HAP-1 (cell line): Measurements from ENCODE around the gene RAMP3.
A peak's percentile ranks its signal among the peaks of the same experiment; 100 is the strongest.

Experiments used
- DNase-seq, 2 experiments: peaks; one replicate each; pipeline ENCODE4 v3.0.0-alpha.2; 2016 to 2020; ENCODE audit warnings: low spot score in 2 of 2
- H3K27me3 ChIP-seq: fragments of 250-450 bp; sonication (Bioruptor Pico); 2 replicates; pipeline ENCODE4 v1.5.1; 2020; ENCODE audit warnings: low read depth, mild to moderate bottlenecking, moderate library complexity
- H3K36me3 ChIP-seq: fragments of 250-450 bp; sonication (Bioruptor Pico); replicated peaks from 2 replicates; pipeline ENCODE4 v1.5.1; 2020; ENCODE audit warnings: mild to moderate bottlenecking
- H3K4me1 ChIP-seq: fragments of 250-450 bp; sonication (Bioruptor Pico); 2 replicates; pipeline ENCODE4 v1.5.1; 2020; ENCODE audit warnings: mild to moderate bottlenecking
- H3K4me3 ChIP-seq: fragments of 250-450 bp; sonication (Bioruptor Pico); 2 replicates; pipeline ENCODE4 v1.5.1; 2020; ENCODE audit warnings: mild to moderate bottlenecking, moderate library complexity
- H3K9me3 ChIP-seq: fragments of 250-450 bp; sonication (Bioruptor Pico); 2 replicates; pipeline ENCODE4 v1.5.1; 2020; ENCODE audit warnings: mild to moderate bottlenecking, moderate library complexity
- in situ Hi-C: fragments of 300-500 bp; cut with MboI; formaldehyde crosslinking; loops from 3 replicates; pipeline ENCODE4 v1.14.3; 2020; ENCODE audit warnings: low sequenced_read_pairs, inconsistent platforms, mixed read lengths

RAMP3 gene

DNA sequence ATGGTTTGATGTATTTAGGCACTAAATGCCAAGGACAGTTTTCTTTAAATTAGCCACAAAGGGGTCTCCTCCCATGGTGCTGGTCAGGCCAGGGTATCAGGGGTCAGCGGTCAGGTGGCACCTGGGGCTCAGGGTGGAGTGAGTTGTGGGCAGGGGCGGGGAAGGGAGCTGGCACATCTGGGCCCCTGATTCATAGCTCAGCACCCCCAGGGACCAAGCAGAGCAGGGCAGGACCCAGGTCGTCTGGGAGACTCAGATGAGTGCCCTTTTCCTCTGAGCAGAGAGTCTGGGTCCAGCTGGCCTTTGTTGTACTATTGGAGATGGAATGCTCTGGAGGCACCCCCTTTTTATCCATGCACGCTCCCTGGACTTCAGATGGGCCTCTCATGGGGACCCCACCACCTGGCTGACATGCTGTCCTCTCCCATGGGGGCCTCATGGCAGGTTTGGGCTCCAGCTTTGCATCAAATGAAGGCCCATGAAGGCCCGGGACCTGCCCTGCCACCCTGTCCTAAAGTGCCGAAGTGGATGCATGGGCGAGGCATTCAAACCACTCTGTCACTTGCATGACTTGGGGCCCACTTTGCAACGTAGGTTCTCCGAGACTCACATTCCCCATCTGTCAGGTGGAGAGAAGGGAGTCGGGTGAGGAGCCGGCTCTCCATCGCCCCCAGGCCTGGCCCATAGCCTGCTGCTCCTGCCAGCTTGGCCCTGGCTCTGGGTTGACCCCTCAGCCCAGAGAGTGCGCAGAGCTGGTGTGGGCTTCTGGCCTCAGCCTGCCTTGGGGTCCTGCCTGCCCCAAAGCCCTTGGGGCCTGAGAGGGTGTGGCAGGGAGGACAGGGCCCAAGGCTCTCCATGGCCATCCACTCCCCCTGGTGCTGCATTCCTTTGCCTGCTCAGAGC lies 66.4 kb downstream of the RAMP3 start:
- in situ Hi-C loops, result no loop called here
- H3K36me3 ChIP-seq, result no peaks in the 10 kb centered on the region
- no peak overlapping the region for H3K4me3 ChIP-seq
- H3K4me1 ChIP-seq, result peaks cover 13% of the 10 kb centered on the region
- no peak for DNase-seq
- H3K9me3 ChIP-seq, result no peaks in the 10 kb centered on the region
- H3K27me3 ChIP-seq, result no peaks in the 10 kb centered on the region; the same call in 1 of the 2 replicates

DNA sequence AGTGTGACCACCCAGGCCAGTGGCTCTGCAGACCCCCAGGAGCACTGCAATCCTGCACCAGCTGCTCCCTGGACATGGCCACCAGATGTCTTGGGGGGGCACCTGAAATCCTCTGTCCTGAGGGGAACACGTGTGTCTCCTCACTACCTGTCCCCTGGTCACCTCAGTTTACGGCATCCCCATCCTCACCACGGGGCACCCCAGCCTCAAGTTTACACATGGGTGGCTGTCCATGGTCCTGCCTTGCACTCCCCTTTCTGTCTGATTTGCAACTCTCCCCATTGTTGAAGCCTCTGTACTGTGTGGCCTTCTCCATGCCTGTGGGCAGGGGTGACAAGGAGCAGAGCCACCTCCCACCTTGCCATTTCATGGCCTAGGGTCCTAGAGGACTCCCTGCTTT lies 67.2 kb downstream of the RAMP3 start:
- in situ Hi-C loops, result no loop called here
- peaks cover 15% of the 10 kb centered on the region for H3K4me1 ChIP-seq
- no peaks in the 10 kb centered on the region for H3K36me3 ChIP-seq
- no peaks in the 10 kb centered on the region; the same call in 1 of the 2 replicates for H3K27me3 ChIP-seq
- peak in 1 of 2 experiments; percentile 42 for DNase-seq
- H3K4me3 ChIP-seq, result no peak overlapping the region
- no peaks in the 10 kb centered on the region for H3K9me3 ChIP-seq

DNA sequence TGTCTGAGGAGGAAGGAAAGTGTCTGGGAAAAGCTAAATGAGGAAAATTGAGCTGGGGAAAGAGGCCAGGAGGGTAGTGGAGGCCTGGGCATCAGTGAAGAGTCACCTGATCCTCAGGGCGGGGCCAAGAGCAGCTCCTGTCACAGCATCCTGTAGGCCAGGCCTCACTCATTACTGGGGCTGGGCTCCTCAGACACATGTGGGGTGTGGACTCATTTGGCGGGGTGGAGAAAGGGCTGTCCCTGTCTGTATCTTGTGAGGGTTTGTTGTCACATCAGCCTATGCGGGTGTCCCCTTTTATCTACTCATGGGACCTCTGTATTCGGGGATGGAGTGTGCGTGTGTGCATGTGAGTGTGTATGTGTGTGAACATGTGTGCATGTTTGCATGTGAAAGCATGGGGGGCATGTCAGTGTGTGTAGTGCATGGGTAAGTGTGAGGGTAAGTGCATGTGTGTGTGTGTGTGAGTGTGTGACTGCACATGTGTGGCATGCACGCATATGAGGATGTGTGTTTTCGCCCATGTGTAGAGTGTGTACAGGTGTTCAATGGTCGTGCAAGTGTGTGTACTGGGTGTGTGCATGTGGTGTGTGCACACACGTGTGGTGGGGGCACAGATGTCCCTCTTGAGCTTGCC lies 67.8 kb downstream of the RAMP3 start:
- H3K27me3 ChIP-seq, result no peaks in the 10 kb centered on the region; the same call in 1 of the 2 replicates
- H3K4me1 ChIP-seq, result peaks cover 15% of the 10 kb centered on the region
- H3K9me3 ChIP-seq, result no peaks in the 10 kb centered on the region
- no peaks in the 10 kb centered on the region for H3K36me3 ChIP-seq
- no peak overlapping the region for H3K4me3 ChIP-seq
- no peak for DNase-seq
- in situ Hi-C loops, result no loop called here

DNA sequence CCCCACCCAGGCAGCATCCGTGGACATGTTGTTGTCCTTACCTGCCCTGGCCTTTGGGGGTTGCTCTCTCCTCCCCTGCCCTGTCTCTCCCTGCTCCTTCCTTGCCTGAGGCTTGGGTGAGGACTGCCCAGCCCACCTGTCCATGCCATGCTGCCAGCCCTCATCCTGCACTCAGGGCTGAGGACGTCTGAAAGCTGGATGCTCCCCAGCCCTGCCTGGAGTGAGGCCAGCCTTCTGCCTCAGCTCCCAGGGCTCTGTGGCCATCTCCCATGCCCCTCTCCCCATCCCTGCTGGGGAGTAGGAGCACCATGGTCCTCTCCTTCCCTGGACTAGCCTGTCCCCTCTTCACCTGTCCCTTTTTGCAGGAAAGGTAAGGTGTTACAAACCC lies 68.4 kb downstream of the RAMP3 start:
- DNase-seq, result no peak
- in situ Hi-C loops, result no loop called here
- H3K36me3 ChIP-seq, result no peaks in the 10 kb centered on the region

DNA sequence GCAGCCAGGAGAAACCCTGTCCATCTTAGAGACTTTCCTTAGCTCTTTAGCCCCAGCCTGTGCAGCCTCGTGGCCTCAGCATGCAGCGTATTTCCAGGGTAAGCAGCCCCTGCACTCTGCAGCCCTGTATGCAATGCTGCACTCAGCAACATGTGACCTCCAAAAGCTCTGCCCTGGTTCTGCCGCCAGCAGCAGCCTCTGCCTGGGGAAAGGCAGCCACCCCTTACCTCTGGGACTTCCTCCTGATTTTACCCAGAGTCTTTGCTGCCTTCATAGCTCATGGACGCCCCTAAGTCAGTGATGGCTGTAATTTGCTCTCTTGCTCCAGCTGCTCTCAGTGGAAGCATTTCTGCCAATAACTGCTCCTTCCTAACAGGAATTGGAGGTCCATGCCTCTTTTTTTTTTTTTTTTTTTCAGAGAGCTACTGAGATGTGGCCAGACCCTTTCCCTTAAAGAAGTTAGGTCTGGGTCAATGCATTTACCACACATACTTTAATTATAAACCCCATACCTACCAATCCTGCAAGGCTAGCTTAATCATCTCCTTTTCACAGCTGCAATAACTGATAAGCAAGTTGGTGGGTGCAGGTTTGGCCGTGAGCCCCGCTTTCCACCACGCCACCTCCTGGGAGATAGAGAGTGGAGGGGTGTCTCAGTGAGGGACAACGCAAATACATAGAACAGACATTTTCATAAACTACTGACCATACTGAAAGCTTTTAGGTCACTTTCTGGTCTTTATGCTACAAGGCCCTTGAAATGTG lies 71.7 kb downstream of the RAMP3 start:
- DNase-seq, result no peak
- Histone ChIP-seq H3K27me3 (peaks cover 7% of the 10 kb centered on the region), H3K9me3 (no peaks in the 10 kb centered on the region), H3K4me1 (peaks cover 15% of the 10 kb centered on the region), H3K4me3 (no peak overlapping the region), H3K36me3 (no peaks in the 10 kb centered on the region)
- in situ Hi-C loops, result no loop called here

More for the DNA sequence above, 68.4 kb downstream of the RAMP3 start:
- H3K27me3 ChIP-seq, result no peaks in the 10 kb centered on the region
- no peaks in the 10 kb centered on the region for H3K9me3 ChIP-seq
- no peak overlapping the region for H3K4me3 ChIP-seq
- peaks cover 15% of the 10 kb centered on the region for H3K4me1 ChIP-seq

DNA sequence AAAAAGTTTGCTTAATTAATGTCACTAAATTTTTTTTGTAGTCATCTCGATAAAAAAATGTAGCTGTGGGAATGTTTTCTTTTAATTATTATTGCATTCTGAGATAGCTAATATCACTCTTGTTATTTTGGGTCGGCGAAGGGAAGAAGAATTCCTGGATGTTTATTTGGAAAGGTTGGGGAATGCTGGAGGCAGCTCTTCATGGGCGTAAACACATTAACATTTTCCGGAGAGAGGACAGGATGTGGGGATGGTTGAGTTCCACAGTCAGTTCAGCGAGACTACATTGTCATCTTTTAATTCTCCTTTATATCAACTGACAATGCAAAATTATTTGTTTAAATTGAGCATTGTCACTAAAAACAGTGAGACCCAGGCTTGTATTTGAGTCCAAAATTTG lies 72.5 kb downstream of the RAMP3 start:
- H3K27me3 ChIP-seq, result peaks cover 7% of the 10 kb centered on the region
- H3K36me3 ChIP-seq, result no peaks in the 10 kb centered on the region
- no peak overlapping the region for H3K4me3 ChIP-seq
- peaks cover 15% of the 10 kb centered on the region for H3K4me1 ChIP-seq
- no peak for DNase-seq
- H3K9me3 ChIP-seq, result no peaks in the 10 kb centered on the region
- in situ Hi-C loops, result no loop called here

DNA sequence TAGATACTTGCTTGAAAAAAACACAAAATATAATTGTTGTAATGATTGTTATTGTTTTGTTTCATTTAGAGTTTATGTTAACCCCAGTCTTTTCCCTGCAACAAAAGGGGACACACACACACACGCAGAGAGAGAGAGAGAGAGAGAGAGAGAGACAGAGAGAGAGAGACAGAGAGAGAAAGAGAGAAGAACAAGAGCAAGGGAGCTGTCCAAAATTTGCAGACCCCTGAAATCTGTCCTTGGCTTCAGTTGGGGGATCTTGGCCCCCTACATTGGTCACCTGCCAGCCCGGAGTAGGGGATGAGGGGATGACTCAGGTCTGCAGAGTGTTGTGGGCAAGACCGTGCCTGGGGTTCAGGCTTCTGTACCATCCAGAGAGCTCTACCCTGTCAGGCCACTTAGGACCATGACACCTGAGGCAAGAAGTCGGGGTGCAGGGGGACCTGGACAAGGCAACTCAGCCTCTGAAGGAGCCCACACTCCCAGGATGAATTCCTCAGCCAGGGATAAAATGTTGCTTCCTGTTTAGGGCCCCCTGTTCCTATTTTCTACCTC lies 73.1 kb downstream of the RAMP3 start:
- H3K36me3 ChIP-seq, result no peaks in the 10 kb centered on the region
- in situ Hi-C loops, result no loop called here
- no peaks in the 10 kb centered on the region for H3K9me3 ChIP-seq
- H3K27me3 ChIP-seq, result peaks cover 7% of the 10 kb centered on the region
- peaks cover 15% of the 10 kb centered on the region for H3K4me1 ChIP-seq
- no peak overlapping the region for H3K4me3 ChIP-seq
- no peak for DNase-seq

DNA sequence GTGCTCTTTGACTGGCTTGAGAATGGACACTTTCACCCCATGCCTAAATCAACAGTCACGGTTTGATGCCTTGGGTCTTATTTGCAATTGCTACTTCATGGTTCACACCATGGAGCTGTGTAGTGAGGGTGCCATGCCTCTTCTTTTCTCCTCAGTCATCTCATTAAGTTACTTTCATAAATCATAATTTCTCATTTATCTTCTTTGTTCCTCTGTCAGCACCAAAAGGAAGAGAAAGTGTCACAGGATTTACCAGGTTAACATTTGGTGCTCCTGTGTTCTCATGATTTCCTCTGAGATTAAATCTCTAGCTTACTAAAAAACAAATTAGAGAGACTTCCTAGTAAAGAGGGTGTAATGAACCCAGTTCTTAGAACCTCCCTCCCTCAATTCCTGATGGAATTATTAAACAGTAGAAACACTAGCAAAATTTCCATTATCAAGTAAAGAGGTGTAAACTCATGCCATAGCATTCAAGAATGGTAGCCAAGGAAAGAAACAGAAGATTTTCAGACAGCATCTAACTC lies 75.7 kb downstream of the RAMP3 start:
- Histone ChIP-seq H3K4me3 (no peak overlapping the region), H3K9me3 (no peaks in the 10 kb centered on the region), H3K4me1 (peaks cover 8% of the 10 kb centered on the region), H3K36me3 (no peaks in the 10 kb centered on the region), H3K27me3 (peaks cover 14% of the 10 kb centered on the region)
- DNase-seq, result no peak
- in situ Hi-C loops, result no loop called here
